22Rv1 (cell line): ENCODE data around the gene KRTAP10-4.
"Not testable (repeated sequence)": the region's sequence is repeated elsewhere in the genome, so short reads cannot be mapped to it uniquely, and the experiment has no call there.

Experiments
- ZFX ChIP-seq: fragments of 450-650 bp; IDR thresholded peaks from 2 replicates; pipeline ENCODE4 v1.6.1; 2017; ENCODE audit warnings: antibody characterized with exemption, borderline replicate concordance
- TF ChIP-seq, protein P1 (sequence below): fragments of 450-650 bp; IDR thresholded peaks from 2 replicates; pipeline ENCODE4 v1.5.1; 2017; ENCODE audit warnings: mild to moderate bottlenecking

DNA sequence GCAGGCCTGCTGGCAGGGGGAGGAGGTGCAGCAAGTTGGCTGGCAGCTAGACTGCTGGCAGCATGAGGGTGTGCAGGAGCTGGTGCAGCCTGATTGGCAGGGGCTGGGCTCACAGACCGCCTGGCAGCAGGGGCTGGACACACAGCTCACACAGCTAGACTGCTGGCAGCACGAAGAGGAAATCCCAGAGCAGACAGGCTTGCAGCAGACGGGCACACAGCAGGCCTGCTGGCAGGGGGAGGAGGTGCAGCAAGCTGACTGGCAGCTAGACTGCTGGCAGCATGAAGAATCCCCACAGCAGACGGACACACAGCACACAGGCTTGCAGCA is 18.2 kb downstream of the KRTAP10-4 start:
- TF ChIP-seq, protein P1, sequence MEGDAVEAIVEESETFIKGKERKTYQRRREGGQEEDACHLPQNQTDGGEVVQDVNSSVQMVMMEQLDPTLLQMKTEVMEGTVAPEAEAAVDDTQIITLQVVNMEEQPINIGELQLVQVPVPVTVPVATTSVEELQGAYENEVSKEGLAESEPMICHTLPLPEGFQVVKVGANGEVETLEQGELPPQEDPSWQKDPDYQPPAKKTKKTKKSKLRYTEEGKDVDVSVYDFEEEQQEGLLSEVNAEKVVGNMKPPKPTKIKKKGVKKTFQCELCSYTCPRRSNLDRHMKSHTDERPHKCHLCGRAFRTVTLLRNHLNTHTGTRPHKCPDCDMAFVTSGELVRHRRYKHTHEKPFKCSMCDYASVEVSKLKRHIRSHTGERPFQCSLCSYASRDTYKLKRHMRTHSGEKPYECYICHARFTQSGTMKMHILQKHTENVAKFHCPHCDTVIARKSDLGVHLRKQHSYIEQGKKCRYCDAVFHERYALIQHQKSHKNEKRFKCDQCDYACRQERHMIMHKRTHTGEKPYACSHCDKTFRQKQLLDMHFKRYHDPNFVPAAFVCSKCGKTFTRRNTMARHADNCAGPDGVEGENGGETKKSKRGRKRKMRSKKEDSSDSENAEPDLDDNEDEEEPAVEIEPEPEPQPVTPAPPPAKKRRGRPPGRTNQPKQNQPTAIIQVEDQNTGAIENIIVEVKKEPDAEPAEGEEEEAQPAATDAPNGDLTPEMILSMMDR, result not testable (repeated sequence)
- not testable (repeated sequence) for TF ChIP-seq ZFX
